GM12878 (cell line): ENCODE measurements around the gene GNAL. TPM values are rescaled to one million over a fixed set of nuclear protein-coding genes. Genes with fewer than 3 reads are reported as not detected.

ENCODE experiments used
- ATAC-seq: fragments of 200-7000 bp; cut with Tn5 transposase; 3 replicates; pipeline ENCODE4 v1.9.1; 2020; ENCODE audit warnings: mild to moderate bottlenecking, moderate library complexity
- BruUV-seq: library from RNA; stranded (reverse); fragments of 400-500 nt; replicated peaks from 2 replicates; lab custom pipeline; 2021; lab: Mats Ljungman, UMichigan
- CTCF ChIA-PET: fragments of 300-600 bp; sonication (Branson Sonifier 250); formaldehyde crosslinking; extraction: SDS; loops from one replicate; lab custom pipeline; 2021; ENCODE audit warnings: inconsistent platforms; lab: Yijun Ruan, JAX
- POLR2A ChIA-PET: fragments of 350-600 bp; formaldehyde crosslinking; extraction: SDS; loops from one replicate; lab custom pipeline; 2021; ENCODE audit warnings: inconsistent platforms; lab: Charles Lee
- RAD21 ChIA-PET: fragments of 300-600 bp; sonication (Branson Sonifier 250); formaldehyde crosslinking; loops from one replicate; lab custom pipeline; 2023; ENCODE audit warnings: antibody characterized with exemption; ENCODE audit not compliant: unreplicated experiment; lab: Charles Lee
- SMC1A ChIA-PET: fragments of 300-600 bp; sonication (Branson Sonifier 250); formaldehyde crosslinking; loops from one replicate; lab custom pipeline; 2023; ENCODE audit not compliant: unreplicated experiment, uncharacterized antibody; lab: Charles Lee
- DNase-seq: peaks from one replicate; pipeline ENCODE4 v3.0.0-alpha.2; 2011; ENCODE audit warnings: low read depth, low spot score
- FAIRE-seq: peaks from 3 replicates; lab custom pipeline; 2011; peaks lifted over from hg19 to GRCh38; lab: Jason Lieb, UNC
- H2AFZ ChIP-seq: 2 replicates; pipeline ENCODE4 v1.6.0; 2011; ENCODE audit warnings: low read depth, low read length, control low read depth; ENCODE audit not compliant: control insufficient read depth
- H3K27ac ChIP-seq: 2 replicates; pipeline ENCODE4 v1.5.1; 2011; ENCODE audit warnings: control low read depth; ENCODE audit not compliant: control insufficient read depth, insufficient read depth
- H3K27me3 ChIP-seq, 2 experiments: replicated peaks in 1 of 2; 2 replicates each; pipeline versions ENCODE4 v1.6.0 to v1.6.1; 2011; ENCODE audit warnings: low read length in 1 of 2; ENCODE audit not compliant: control insufficient read depth in 2 of 2, insufficient read depth in 2 of 2
- H3K36me3 ChIP-seq, 2 experiments: 2 replicates each; pipeline ENCODE4 v1.5.1; 2011; ENCODE audit warnings: low read length in 1 of 2; ENCODE audit not compliant: control insufficient read depth in 2 of 2, insufficient read depth in 2 of 2
- H3K4me1 ChIP-seq: 2 replicates; pipeline ENCODE4 v1.6.1; 2011; ENCODE audit warnings: mild to moderate bottlenecking, low read length, moderate library complexity, mixed read lengths; ENCODE audit not compliant: control insufficient read depth, insufficient read depth
- H3K4me2 ChIP-seq: 2 replicates; pipeline ENCODE4 v1.6.0; 2011; ENCODE audit warnings: control low read depth; ENCODE audit not compliant: control insufficient read depth, insufficient read depth
- H3K4me3 ChIP-seq: fragments of 200-600 bp; sonication (generic); 2 replicates; pipeline ENCODE4 v1.5.1; 2016
- H3K79me2 ChIP-seq: 2 replicates; pipeline ENCODE4 v1.6.0; 2011; ENCODE audit warnings: low read length; ENCODE audit not compliant: control insufficient read depth, insufficient read depth
- H3K9ac ChIP-seq: 2 replicates; pipeline ENCODE4 v1.8.0; 2011; ENCODE audit warnings: low read length, control low read depth, mixed read lengths; ENCODE audit not compliant: control insufficient read depth, insufficient read depth
- H3K9me3 ChIP-seq: replicated peaks from 3 replicates; pipeline ENCODE4 v1.5.1; 2011; ENCODE audit warnings: mild to moderate bottlenecking, low read length; ENCODE audit not compliant: control insufficient read depth, insufficient read depth
- H4K20me1 ChIP-seq: 2 replicates; pipeline ENCODE4 v1.6.0; 2011; ENCODE audit not compliant: control insufficient read depth, insufficient read depth
- BACH1 ChIP-seq: fragments of 450-650 bp; IDR thresholded peaks from 2 replicates; pipeline ENCODE4 v1.6.1; 2017; ENCODE audit warnings: mild to moderate bottlenecking, borderline replicate concordance
- CEBPB ChIP-seq, 2 experiments: fragments of 150-350 bp in 1 of 2; IDR thresholded peaks; 2 replicates each; pipeline ENCODE4 v1.6.1; 2012 to 2014; ENCODE audit warnings: low read depth in 2 of 2, low read length in 2 of 2, borderline replicate concordance in 1 of 2, inconsistent platforms in 1 of 2
- CHD1 ChIP-seq: IDR thresholded peaks from 2 replicates; pipeline ENCODE4 v1.6.1; 2012; ENCODE audit warnings: low read depth, low read length, improper control_type of control experiment
- CHD4 ChIP-seq: fragments of 200-600 bp; sonication (generic); IDR thresholded peaks from 2 replicates; pipeline ENCODE4 v1.6.1; 2016; ENCODE audit warnings: mild to moderate bottlenecking
- DPF2 ChIP-seq: fragments of 450-650 bp; IDR thresholded peaks from 2 replicates; pipeline ENCODE4 v1.6.1; 2017; ENCODE audit warnings: mild to moderate bottlenecking
- ETV6 ChIP-seq, 2 experiments: fragments of 450-650 bp in 1 of 2; IDR thresholded peaks in 1 of 2; conservative IDR thresholded peaks in 1 of 2; 2 replicates each; pipeline ENCODE4 v1.6.1; 2014; ENCODE audit warnings: antibody characterized with exemption in 1 of 2, borderline replicate concordance in 1 of 2, low read depth in 1 of 2, mild to moderate bottlenecking in 1 of 2, moderate library complexity in 1 of 2
- FOXK2 ChIP-seq: fragments of 450-650 bp; IDR thresholded peaks from 2 replicates; pipeline ENCODE4 v1.6.1; 2017; ENCODE audit warnings: mild to moderate bottlenecking, moderate library complexity
- HCFC1 ChIP-seq: fragments of 150-350 bp; IDR thresholded peaks from 2 replicates; pipeline ENCODE4 v1.6.1; 2014; ENCODE audit warnings: low read length
- KAT2A ChIP-seq: conservative IDR thresholded peaks from 2 replicates; pipeline ENCODE4 v1.6.1; 2011; ENCODE audit warnings: low read depth, low read length; ENCODE audit not compliant: control insufficient read depth
- MLLT1 ChIP-seq: fragments of 450-650 bp; IDR thresholded peaks from 2 replicates; pipeline ENCODE4 v1.6.1; 2016; ENCODE audit warnings: mild to moderate bottlenecking
- POLR2AphosphoS2 ChIP-seq: IDR thresholded peaks from 2 replicates; pipeline ENCODE4 v1.6.1; 2011; ENCODE audit warnings: low read depth, mild to moderate bottlenecking, low read length, improper control_type of control experiment, moderate library complexity
- RAD21 ChIP-seq: IDR thresholded peaks from 2 replicates; pipeline ENCODE4 v1.6.1; 2011; ENCODE audit warnings: mild to moderate bottlenecking, low read depth, low read length, moderate library complexity; ENCODE audit not compliant: insufficient read depth
- RFX5 ChIP-seq: IDR thresholded peaks from 2 replicates; pipeline ENCODE4 v1.6.1; 2011; ENCODE audit warnings: low read depth, low read length, improper control_type of control experiment
- SMAD1 ChIP-seq: fragments of 450-650 bp; IDR thresholded peaks from 2 replicates; pipeline ENCODE4 v1.6.1; 2018; ENCODE audit warnings: mild to moderate bottlenecking, low read depth; ENCODE audit not compliant: partially characterized antibody
- SP1 ChIP-seq: IDR thresholded peaks from one replicate; pipeline ENCODE4 v1.6.1; 2011; ENCODE audit warnings: low read depth, low read length
- STAT1 ChIP-seq: fragments of 450-650 bp; conservative IDR thresholded peaks from 2 replicates; pipeline ENCODE4 v1.6.1; 2014; ENCODE audit warnings: antibody characterized with exemption, mild to moderate bottlenecking
- ZBTB4 ChIP-seq: fragments of 450-650 bp; formaldehyde crosslinking; IDR thresholded peaks from 2 replicates; pipeline ENCODE4 v1.4.0; 2022; ENCODE audit warnings: mild to moderate bottlenecking, moderate library complexity
- ZNF592 ChIP-seq: fragments of 450-650 bp; IDR thresholded peaks from 2 replicates; pipeline ENCODE4 v1.6.1; 2017; ENCODE audit warnings: mild to moderate bottlenecking, moderate library complexity
- WGBS: methylation state at CpG from one replicate; pipeline ENCODE4 v1.1.6; 2016; ENCODE audit warnings: low lambda C conversion rate; ENCODE audit not compliant: insufficient replicate concordance, insufficient coverage; ENCODE audit errors: missing lambda C conversion rate; 5-methylcytosine and 5-hydroxymethylcytosine counted together
- in situ Hi-C: fragments of 300-500 bp; cut with MboI; formaldehyde crosslinking; loops from 9 replicates; pipeline ENCODE4 v1.14.3; 2018; ENCODE audit warnings: mixed read lengths
- intact Hi-C: fragments of 100-400 bp; cut with micrococcal nuclease; formaldehyde crosslinking; loops from one replicate; pipeline ENCODE4 v1.14.2; 2022; ENCODE audit not compliant: unreplicated experiment
- polyA plus RNA-seq, 11 experiments: library from polyadenylated mRNA; depleted of rRNA in 4 of 11; unstranded in 6 of 11; stranded (reverse) in 5 of 11; fragments of >200 nt; fragmentation: Nextera tagmentation in 4 of 11; fragmentation: Illumina TruSeq in 1 of 11; extraction: Ambion mirVana in 4 of 11; extraction: Trizol in 1 of 11; gene quantifications; 1 replicate in 1 of 11; 2 replicates in 10 of 11; pipeline versions ENCODE4 v1.2.1 to v1.2.3, GENCODE V29; 2011 to 2016; ENCODE audit warnings: inconsistent platforms in 2 of 11, missing spikeins in 2 of 11, low read depth in 1 of 11
- total RNA-seq, 4 experiments: library from RNA; depleted of rRNA in 3 of 4; stranded (reverse); fragments of >200 nt in 3 of 4; fragmentation: Illumina TruSeq in 1 of 4; extraction: Trizol in 1 of 4; gene quantifications; 2 replicates each; pipeline versions ENCODE4 v1.2.1 to v1.2.3, GENCODE V29; 2013 to 2021

Gene GNAL
- total and polyA plus RNA-seq, 10 of the 15 experiments (the other 5 are each of a cell fraction or from before 2014, with no cell fraction given) = 0.02 to 0.39 (median 0.05) TPM; not detected in 5

GRCh38 chr18:11866764-11867163 lies 177.7 kb downstream of the GNAL start:
- H3K9ac ChIP-seq = no peak overlapping the region
- H3K9me3 ChIP-seq = no peaks in the 10 kb centered on the region
- ATAC-seq (no peak), DNase-seq (no peak), FAIRE-seq (no peak)
- no peaks in the 10 kb centered on the region for H3K79me2 ChIP-seq
- no peaks in the 10 kb centered on the region for H3K4me1 ChIP-seq
- intact Hi-C loops (no loop called here), in situ Hi-C loops (no loop called here)
- ChIA-PET CTCF (no interaction called here), POLR2A (interaction anchor here (0.5 kb wide), 1 partner anchor 113 kb away, joined by 4 read pairs; no protein-coding TSS in a partner anchor), RAD21 (no interaction called here), SMC1A (no interaction called here)
- H2AFZ ChIP-seq = no peak overlapping the region
- H3K36me3 ChIP-seq = no peaks in the 10 kb centered on the region
- H3K4me3 ChIP-seq = no peak overlapping the region
- H3K27me3 ChIP-seq = no peaks in the 10 kb centered on the region; a peak in 1 of 4 replicates
- no peaks in the 10 kb centered on the region for H4K20me1 ChIP-seq
- no peak overlapping the region for H3K27ac ChIP-seq
- no peak overlapping the region for H3K4me2 ChIP-seq
- no TSS peak for BruUV-seq
- 36% methylated on average over 5 of the region's 5 CpGs for WGBS
- TF ChIP-seq HCFC1 = no peak
- TF ChIP-seq BACH1 = no peak
- no peak for TF ChIP-seq FOXK2
- no peak for TF ChIP-seq KAT2A
- TF ChIP-seq CHD4 = no peak
- TF ChIP-seq CEBPB (IDR thresholded peaks at IDR 0.05; ENCODE audit: borderline replicate concordance in 1 of 2, low read depth in 2 of 2, low read length in 2 of 2) = no peak
- no peak for TF ChIP-seq DPF2
- TF ChIP-seq SP1 = no peak
- TF ChIP-seq ZBTB4 (CRISPR knock-in tag) = no peak
- TF ChIP-seq MLLT1 = no peak
- TF ChIP-seq RAD21 = no peak
- no peak for TF ChIP-seq ETV6 (conservative IDR thresholded peaks at IDR 0.05 in 1 of 2, IDR thresholded peaks at IDR 0.05 in 1 of 2; ENCODE audit: borderline replicate concordance in 1 of 2, low read depth in 1 of 2)
- no peak for TF ChIP-seq ZNF592
- TF ChIP-seq POLR2AphosphoS2 = no peak
- no peak for TF ChIP-seq CHD1
- TF ChIP-seq SMAD1 = no peak
- no peak for TF ChIP-seq STAT1
- no peak for TF ChIP-seq RFX5
